ENCODE results near the gene TMSB10. TPM values are rescaled to one million over a fixed set of nuclear protein-coding genes. Genes with fewer than 3 reads are reported as not detected.

Gene TMSB10
- total RNA-seq, 1 donor: 607 TPM

- peak in 1 of 3 donors; percentile 49 for DNase-seq (ENCODE audit: low read depth in 2 of 3, low spot score in 2 of 3)
Measured at GRCh38 chr2:84879584-84880394, 25.7 kb upstream of the TMSB10 start.

- no peak for DNase-seq (ENCODE audit: low read depth in 2 of 3, low spot score in 2 of 3)
Measured at GRCh38 chr2:84880395-84880644, 25.1 kb upstream of the TMSB10 start.

GRCh38 chr2:84880645-84881521 lies 24.6 kb upstream of the TMSB10 start, which contains the start of gene TRABD2A:
Gene TRABD2A, minus strand, starts transcription at chr2:84881084. Its CDS starts 45 bp downstream, at chr2:84881039.
- DNase-seq (ENCODE audit: low read depth in 2 of 3, low spot score in 2 of 3): no peak

- peak; percentile 68 to 88 (median 77) for DNase-seq (ENCODE audit: low read depth in 2 of 3, low spot score in 2 of 3)
Measured at GRCh38 chr2:84881581-84882413, 23.7 kb upstream of the TMSB10 start.

GRCh38 chr2:84882414-84882738 lies 23.1 kb upstream of the TMSB10 start:
- no peak for DNase-seq (ENCODE audit: low read depth in 2 of 3, low spot score in 2 of 3)

- no peak for DNase-seq (ENCODE audit: low read depth in 2 of 3, low spot score in 2 of 3)
Measured at GRCh38 chr2:84882775-84883550, 22.5 kb upstream of the TMSB10 start.

GRCh38 chr2:84884449-84884848 lies 21.0 kb upstream of the TMSB10 start:
- no peak for DNase-seq (ENCODE audit: low read depth in 2 of 3, low spot score in 2 of 3)

- no peak for DNase-seq (ENCODE audit: low read depth in 2 of 3, low spot score in 2 of 3)
Measured at GRCh38 chr2:84885111-84885510, 20.3 kb upstream of the TMSB10 start.

- DNase-seq (ENCODE audit: low read depth in 2 of 3, low spot score in 2 of 3): no peak
Measured at GRCh38 chr2:84886791-84887190, 18.7 kb upstream of the TMSB10 start.

GRCh38 chr2:84888401-84889276 lies 16.8 kb upstream of the TMSB10 start:
- peak in 2 of 3 donors; percentile 62 to 82 for DNase-seq (ENCODE audit: low read depth in 2 of 3, low spot score in 2 of 3)

- no peak for DNase-seq (ENCODE audit: low read depth in 2 of 3, low spot score in 2 of 3)
Measured at GRCh38 chr2:84889332-84889731, 16.1 kb upstream of the TMSB10 start.

GRCh38 chr2:84891355-84892010 lies 14.0 kb upstream of the TMSB10 start:
- DNase-seq (ENCODE audit: low read depth in 2 of 3, low spot score in 2 of 3): no peak

GRCh38 chr2:84894131-84894586 lies 11.3 kb upstream of the TMSB10 start:
- no peak for DNase-seq (ENCODE audit: low read depth in 2 of 3, low spot score in 2 of 3)

GRCh38 chr2:84894758-84895520 lies 10.5 kb upstream of the TMSB10 start:
- peak in 1 of 3 donors; percentile 51 for DNase-seq (ENCODE audit: low read depth in 2 of 3, low spot score in 2 of 3)

- DNase-seq (ENCODE audit: low read depth in 2 of 3, low spot score in 2 of 3): no peak
Measured at GRCh38 chr2:84896567-84896966, 8.9 kb upstream of the TMSB10 start.

GRCh38 chr2:84897773-84898172 lies 7.7 kb upstream of the TMSB10 start:
- no peak for DNase-seq (ENCODE audit: low read depth in 2 of 3, low spot score in 2 of 3)

- DNase-seq (ENCODE audit: low read depth in 2 of 3, low spot score in 2 of 3): no peak
Measured at GRCh38 chr2:84899304-84900204, 5.9 kb upstream of the TMSB10 start.
